ENCODE data around the gene LMLN. TPM values are rescaled to one million over a fixed set of nuclear protein-coding genes. Genes with fewer than 3 reads are reported as not detected.

LMLN gene
- total RNA-seq, 2 donors from 2014 or later: 1.6 to 4.4 TPM

DNA sequence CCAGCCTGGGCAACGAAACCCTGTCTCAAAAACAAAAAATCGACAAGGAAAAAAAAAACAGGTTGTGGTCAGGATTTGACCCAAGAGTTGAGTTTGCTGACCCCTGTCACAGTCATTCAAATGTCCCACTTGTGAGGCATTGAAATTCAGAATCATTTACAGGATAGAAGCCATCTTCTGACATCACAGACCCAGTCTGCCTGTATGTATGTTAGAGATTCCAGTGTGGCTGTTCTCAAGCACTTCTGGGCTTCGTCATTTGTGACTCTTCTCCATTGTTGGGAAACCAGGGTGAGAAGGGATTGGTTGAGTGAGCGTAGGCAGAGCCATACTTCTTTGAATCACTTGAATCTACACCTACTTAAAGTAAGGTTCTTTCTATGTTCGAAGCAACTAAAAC lies 57.1 kb downstream of the LMLN start:
- no peak overlapping the region for H3K4me3 ChIP-seq
- WGBS, 2 donors: 96% methylated on average over 5 of the region's 5 CpGs
- TF ChIP-seq, protein P1, sequence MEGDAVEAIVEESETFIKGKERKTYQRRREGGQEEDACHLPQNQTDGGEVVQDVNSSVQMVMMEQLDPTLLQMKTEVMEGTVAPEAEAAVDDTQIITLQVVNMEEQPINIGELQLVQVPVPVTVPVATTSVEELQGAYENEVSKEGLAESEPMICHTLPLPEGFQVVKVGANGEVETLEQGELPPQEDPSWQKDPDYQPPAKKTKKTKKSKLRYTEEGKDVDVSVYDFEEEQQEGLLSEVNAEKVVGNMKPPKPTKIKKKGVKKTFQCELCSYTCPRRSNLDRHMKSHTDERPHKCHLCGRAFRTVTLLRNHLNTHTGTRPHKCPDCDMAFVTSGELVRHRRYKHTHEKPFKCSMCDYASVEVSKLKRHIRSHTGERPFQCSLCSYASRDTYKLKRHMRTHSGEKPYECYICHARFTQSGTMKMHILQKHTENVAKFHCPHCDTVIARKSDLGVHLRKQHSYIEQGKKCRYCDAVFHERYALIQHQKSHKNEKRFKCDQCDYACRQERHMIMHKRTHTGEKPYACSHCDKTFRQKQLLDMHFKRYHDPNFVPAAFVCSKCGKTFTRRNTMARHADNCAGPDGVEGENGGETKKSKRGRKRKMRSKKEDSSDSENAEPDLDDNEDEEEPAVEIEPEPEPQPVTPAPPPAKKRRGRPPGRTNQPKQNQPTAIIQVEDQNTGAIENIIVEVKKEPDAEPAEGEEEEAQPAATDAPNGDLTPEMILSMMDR (IDR thresholded peaks at IDR 0.05): no peak
- TF ChIP-seq POLR2A (IDR thresholded peaks at IDR 0.05): no peak
- no peak overlapping the region for H3K27ac ChIP-seq
- peaks cover 0 to 3% of the 10 kb centered on the region in 2 donors for H3K36me3 ChIP-seq (replicated peaks in 1 of 2; ENCODE audit: insufficient read depth in 1 of 2, low read depth in 2 of 2)
- H3K27me3 ChIP-seq: no peaks in the 10 kb centered on the region
- ATAC-seq: no peak
- DNase-seq: no peak
- H3K9me3 ChIP-seq: no peaks in the 10 kb centered on the region
- intact Hi-C loops (cut with DNase I): no loop called here
- no peaks in the 10 kb centered on the region for H3K4me1 ChIP-seq

DNA sequence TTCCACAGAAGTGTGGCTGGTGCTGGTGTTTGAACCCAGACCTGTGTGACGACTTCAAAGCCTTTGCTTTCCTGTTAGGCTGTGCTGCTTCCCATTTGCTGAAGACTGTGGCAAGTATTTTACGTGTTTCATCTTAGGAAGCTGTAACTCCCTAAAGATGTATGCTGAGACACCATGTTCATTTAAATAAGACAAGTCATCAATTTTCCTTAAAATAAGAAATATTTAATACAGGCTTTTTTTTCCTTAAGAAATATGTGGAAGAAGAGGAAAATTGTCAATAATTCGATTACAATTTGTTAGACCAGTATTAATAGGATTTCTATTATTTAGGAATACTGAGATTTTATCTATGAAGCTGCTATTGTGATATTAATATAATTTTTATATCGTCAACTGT lies 58.4 kb downstream of the LMLN start:
- Histone ChIP-seq H3K4me3 (no peak overlapping the region), H3K27ac (no peak overlapping the region), H3K36me3 (replicated peaks in 1 of 2; ENCODE audit: insufficient read depth in 1 of 2, low read depth in 2 of 2) (peaks cover 0 to 3% of the 10 kb centered on the region in 2 donors), H3K27me3 (no peaks in the 10 kb centered on the region), H3K9me3 (no peaks in the 10 kb centered on the region), H3K4me1 (no peaks in the 10 kb centered on the region)
- no peak for DNase-seq
- WGBS, 2 donors: 82 to 84% methylated on average over 4 of the region's 4 CpGs
- no peak for ATAC-seq
- intact Hi-C loops (cut with DNase I): no loop called here
- TF ChIP-seq, protein P1 (IDR thresholded peaks at IDR 0.05): no peak
- no peak for TF ChIP-seq POLR2A (IDR thresholded peaks at IDR 0.05)

DNA sequence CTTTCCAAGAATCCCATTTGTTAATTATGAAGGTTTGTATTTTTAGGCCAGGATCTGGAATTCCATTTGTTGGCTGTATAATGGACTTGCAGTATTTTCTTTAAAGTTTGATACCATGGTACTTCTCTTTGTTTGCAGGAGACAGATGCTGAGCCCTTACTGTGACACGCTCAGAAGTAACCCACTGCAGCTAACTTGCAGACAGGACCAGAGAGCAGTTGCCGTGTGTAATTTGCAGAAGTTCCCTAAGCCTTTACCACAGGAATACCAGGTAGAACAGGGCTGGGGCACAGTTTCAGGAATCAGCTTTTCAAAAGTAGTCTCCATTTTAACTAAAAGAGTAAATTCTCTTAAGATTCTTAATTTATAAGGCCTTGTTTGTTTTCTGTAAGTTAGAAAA lies 59.1 kb downstream of the LMLN start:
- 95 to 97% methylated on average over 2 of the region's 2 CpGs for WGBS, 2 donors
- no peak overlapping the region for H3K27ac ChIP-seq
- no peaks in the 10 kb centered on the region for H3K9me3 ChIP-seq
- no peaks in the 10 kb centered on the region for H3K4me1 ChIP-seq
- TF ChIP-seq, protein P1 (IDR thresholded peaks at IDR 0.05): no peak
- no peak for TF ChIP-seq POLR2A (IDR thresholded peaks at IDR 0.05)
- H3K27me3 ChIP-seq: no peaks in the 10 kb centered on the region
- peaks cover 0 to 3% of the 10 kb centered on the region in 2 donors for H3K36me3 ChIP-seq (replicated peaks in 1 of 2; ENCODE audit: insufficient read depth in 1 of 2, low read depth in 2 of 2)
- no peak for ATAC-seq
- intact Hi-C loops (cut with DNase I): no loop called here
- no peak for DNase-seq
- H3K4me3 ChIP-seq: no peak overlapping the region

DNA sequence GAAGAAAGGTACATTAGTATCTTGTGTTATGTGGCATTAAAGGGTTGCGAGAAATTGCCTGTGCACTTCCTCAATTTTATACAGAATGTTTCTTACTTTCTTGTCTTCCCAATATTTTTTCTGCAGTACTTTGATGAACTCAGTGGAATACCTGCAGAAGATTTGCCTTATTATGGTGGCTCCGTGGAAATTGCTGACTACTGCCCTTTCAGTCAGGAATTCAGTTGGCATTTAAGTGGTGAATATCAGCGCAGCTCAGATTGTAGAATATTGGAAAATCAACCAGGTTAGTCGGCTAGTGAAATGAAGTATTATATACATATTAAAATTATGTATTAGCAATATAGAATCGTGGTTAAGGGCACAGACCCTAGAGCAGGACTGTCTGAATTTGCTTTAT lies 61.3 kb downstream of the LMLN start:
- TF ChIP-seq POLR2A (IDR thresholded peaks at IDR 0.05): no peak
- TF ChIP-seq, protein P1 (IDR thresholded peaks at IDR 0.05): no peak
- intact Hi-C loops (cut with DNase I): no loop called here
- H3K4me3 ChIP-seq: no peak overlapping the region

DNA sequence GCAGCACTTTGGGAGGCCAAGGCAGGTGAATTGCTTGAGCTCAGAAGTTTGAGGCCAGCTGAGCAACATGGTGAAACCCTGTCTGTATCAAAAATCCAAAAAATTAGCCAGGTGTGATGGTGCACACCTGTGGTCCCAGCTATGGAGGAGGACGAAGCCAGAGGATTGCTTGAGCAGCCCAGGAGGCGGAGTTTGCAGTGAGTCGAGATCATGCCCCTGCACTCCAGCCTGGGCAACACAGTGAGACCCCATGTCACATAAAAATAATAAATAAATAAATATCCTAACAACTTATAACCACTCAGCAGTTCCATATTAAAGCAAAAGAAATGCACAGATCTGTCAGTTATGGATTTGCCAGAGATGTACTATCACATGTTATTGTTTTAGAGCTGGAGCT lies 62.6 kb downstream of the LMLN start:
- no peaks in the 10 kb centered on the region for H3K9me3 ChIP-seq
- H3K27ac ChIP-seq: no peak overlapping the region
- TF ChIP-seq POLR2A (IDR thresholded peaks at IDR 0.05): no peak
- TF ChIP-seq, protein P1 (IDR thresholded peaks at IDR 0.05): no peak
- H3K36me3 ChIP-seq (replicated peaks in 1 of 2; ENCODE audit: insufficient read depth in 1 of 2, low read depth in 2 of 2): peaks cover 0 to 3% of the 10 kb centered on the region in 2 donors
- DNase-seq: no peak
- no peak overlapping the region for H3K4me3 ChIP-seq
- WGBS, 2 donors: 90 to 96% methylated on average over 3 of the region's 3 CpGs
- ATAC-seq: no peak
- no peaks in the 10 kb centered on the region for H3K27me3 ChIP-seq
- H3K4me1 ChIP-seq: no peaks in the 10 kb centered on the region
- intact Hi-C loops (cut with DNase I): no loop called here

More for the DNA sequence above, 61.3 kb downstream of the LMLN start:
- ATAC-seq: no peak
- no peaks in the 10 kb centered on the region for H3K27me3 ChIP-seq
- 84 to 90% methylated on average over 5 of the region's 5 CpGs for WGBS, 2 donors
- H3K4me1 ChIP-seq: no peaks in the 10 kb centered on the region
- no peak overlapping the region for H3K27ac ChIP-seq
- H3K9me3 ChIP-seq: no peaks in the 10 kb centered on the region
- DNase-seq: no peak
- peaks cover 0 to 3% of the 10 kb centered on the region in 2 donors for H3K36me3 ChIP-seq (replicated peaks in 1 of 2; ENCODE audit: insufficient read depth in 1 of 2, low read depth in 2 of 2)

All from body of pancreas (tissue), 4 donors.